Central memory CD8-positive, alpha-beta T cell (primary cell): ENCODE data around the gene GSTA3.
"Not testable (repeated sequence)": the region's sequence is repeated elsewhere in the genome, so short reads cannot be mapped to it uniquely, and the experiment has no call there.

Source experiments
- ATAC-seq: fragments of 150-1000 bp; cut with Tn5 transposase; replicated peaks from 2 replicates; pipeline ENCODE4 v1.10.0; 2022; ENCODE audit warnings: mild to moderate bottlenecking, moderate FRiP score, moderate number of reproducible peaks; ENCODE audit not compliant: poor library complexity, severe bottlenecking; ENCODE audit errors: extremely low read depth
- DNase-seq, 2 donors: peaks; one replicate each; pipeline ENCODE4 v3.0.0; 2021; ENCODE audit warnings: low spot score in 2 of 2
- H3K27ac Mint-ChIP-seq: one replicate; pipeline ENCODE4 v1.8.0; 2022; ENCODE audit warnings: low read depth, mild to moderate bottlenecking, moderate library complexity, mixed read lengths
- H3K27me3 Mint-ChIP-seq: one replicate; pipeline ENCODE4 v1.8.0; 2022; ENCODE audit warnings: mixed read lengths
- H3K36me3 Mint-ChIP-seq: one replicate; pipeline ENCODE4 v1.8.0; 2022; ENCODE audit warnings: mild to moderate bottlenecking, moderate library complexity, mixed read lengths; ENCODE audit not compliant: insufficient read depth
- H3K4me1 Mint-ChIP-seq: one replicate; pipeline ENCODE4 v1.8.0; 2022; ENCODE audit warnings: mixed read lengths
- H3K4me3 Mint-ChIP-seq: one replicate; pipeline ENCODE4 v1.8.0; 2022; ENCODE audit warnings: mild to moderate bottlenecking, moderate library complexity, mixed read lengths
- H3K9me3 Mint-ChIP-seq: one replicate; pipeline ENCODE4 v1.8.0; 2022; ENCODE audit warnings: mixed read lengths

GSTA3 gene

GRCh38 chr6:52876056-52876787, 33.3 kb downstream of the GSTA3 start:
- no peaks in the 10 kb centered on the region for H3K9me3 Mint-ChIP-seq
- peaks cover 19% of the 10 kb centered on the region for H3K27me3 Mint-ChIP-seq
- ATAC-seq (no peak), DNase-seq (no peak)
- H3K4me3 Mint-ChIP-seq, result no peak overlapping the region
- no peak overlapping the region for H3K27ac Mint-ChIP-seq
- H3K36me3 Mint-ChIP-seq, result no peaks in the 10 kb centered on the region
- H3K4me1 Mint-ChIP-seq, result peaks cover 6% of the 10 kb centered on the region

DNA sequence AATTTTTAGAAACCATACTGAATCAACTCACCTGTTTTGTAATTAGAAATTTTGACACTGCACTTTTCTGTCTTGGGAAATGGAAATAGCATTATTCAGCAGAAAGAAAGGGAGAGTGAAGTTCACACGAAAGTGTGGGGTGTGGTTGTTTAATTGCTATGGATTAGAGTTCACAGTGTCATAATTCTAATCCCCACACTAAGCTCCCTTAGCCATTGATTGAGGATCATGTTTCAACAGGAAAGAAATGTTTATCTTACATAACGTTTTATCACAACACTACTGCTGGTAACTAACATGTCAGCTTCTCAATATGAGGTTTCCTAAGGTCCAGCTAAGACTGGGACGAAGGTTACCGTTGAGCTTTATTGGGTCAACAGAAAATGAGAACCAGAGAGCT, 37.5 kb downstream of the GSTA3 start:
- Mint-ChIP-seq H3K9me3 (no peaks in the 10 kb centered on the region), H3K27ac (no peak overlapping the region), H3K27me3 (peaks cover 19% of the 10 kb centered on the region), H3K36me3 (no peaks in the 10 kb centered on the region), H3K4me1 (no peaks in the 10 kb centered on the region), H3K4me3 (no peak overlapping the region)
- ATAC-seq (no peak), DNase-seq (no peak)

DNA sequence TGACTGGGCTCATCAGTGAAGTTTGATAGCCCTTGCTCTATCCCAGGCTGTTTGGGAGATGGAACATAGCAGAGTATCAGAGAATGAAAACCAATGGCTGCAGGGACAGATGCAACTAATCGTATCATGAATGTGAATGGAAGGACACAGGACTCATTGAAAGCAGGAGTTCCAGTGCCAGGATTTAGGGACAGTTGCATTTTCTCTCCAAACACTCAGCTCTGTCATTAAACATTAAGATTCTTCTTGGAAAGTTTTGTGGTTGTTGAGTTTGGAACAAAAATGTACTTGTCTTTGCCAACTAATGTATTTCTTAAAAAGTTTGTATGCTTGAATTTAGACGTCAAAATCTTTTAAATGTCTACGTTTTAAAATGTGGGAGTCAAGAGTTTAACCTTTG, 37.9 kb downstream of the GSTA3 start:
- Mint-ChIP-seq H3K27ac (no peak overlapping the region), H3K27me3 (peaks cover 19% of the 10 kb centered on the region), H3K36me3 (no peaks in the 10 kb centered on the region), H3K4me3 (no peak overlapping the region), H3K9me3 (no peaks in the 10 kb centered on the region), H3K4me1 (no peaks in the 10 kb centered on the region)
- DNase-seq (no peak), ATAC-seq (no peak)

DNA sequence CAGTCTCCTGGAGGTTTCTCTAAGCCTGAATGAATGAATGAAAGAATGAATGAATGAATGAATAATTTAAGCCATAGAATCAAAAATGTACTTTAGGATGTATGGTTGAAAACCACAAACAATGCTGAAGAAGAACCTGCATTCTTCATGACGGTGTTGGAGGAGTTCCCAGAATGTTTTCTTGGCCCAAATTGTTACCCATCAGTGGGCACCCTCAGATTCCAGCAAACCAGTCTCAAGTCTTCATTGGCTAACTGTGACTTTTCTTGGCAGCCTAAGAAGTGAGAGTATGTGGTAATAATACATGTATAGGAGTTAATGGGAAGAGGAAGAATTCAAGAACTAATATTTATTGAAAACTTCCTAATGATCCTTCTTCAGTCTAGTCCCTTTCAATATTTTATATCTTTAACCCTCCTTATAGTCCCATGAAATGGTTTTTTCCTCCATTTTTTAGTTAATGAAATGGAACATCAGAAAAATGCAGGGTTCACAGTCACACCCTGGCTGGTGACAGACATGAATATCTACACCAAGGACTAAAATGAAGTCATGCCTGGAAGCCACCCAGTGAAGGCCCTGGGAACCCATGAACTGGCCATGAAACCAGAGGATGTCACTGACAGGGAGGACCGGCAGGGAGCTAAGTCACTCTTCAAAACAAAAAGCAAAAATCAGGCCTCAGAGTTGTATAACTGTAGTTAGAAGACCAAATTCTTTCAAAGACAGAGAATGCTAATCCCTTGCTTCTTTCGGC, 39.0 kb downstream of the GSTA3 start:
- H3K4me3 Mint-ChIP-seq, result not testable (repeated sequence)

GRCh38 chr6:52868899-52869298, 40.6 kb downstream of the GSTA3 start:
- not testable (repeated sequence) for H3K27ac Mint-ChIP-seq, ATAC-seq, H3K4me3 Mint-ChIP-seq, H3K9me3 Mint-ChIP-seq, H3K36me3 Mint-ChIP-seq, H3K4me1 Mint-ChIP-seq, DNase-seq
- peaks cover 28% of the 10 kb centered on the region for H3K27me3 Mint-ChIP-seq

More for the DNA sequence above, 39.0 kb downstream of the GSTA3 start:
- H3K36me3 Mint-ChIP-seq, ATAC-seq, H3K9me3 Mint-ChIP-seq, H3K27ac Mint-ChIP-seq, H3K4me1 Mint-ChIP-seq, DNase-seq: not testable (repeated sequence)
- H3K27me3 Mint-ChIP-seq, result peaks cover 21% of the 10 kb centered on the region

GRCh38 chr6:52868240-52868639, 41.3 kb downstream of the GSTA3 start:
- Mint-ChIP-seq H3K27ac (no peak overlapping the region), H3K4me3 (no peak overlapping the region), H3K36me3 (no peaks in the 10 kb centered on the region), H3K9me3 (no peaks in the 10 kb centered on the region), H3K27me3 (peaks cover 28% of the 10 kb centered on the region), H3K4me1 (no peaks in the 10 kb centered on the region)
- DNase-seq (no peak), ATAC-seq (no peak)

GRCh38 chr6:52861151-52861550, 48.3 kb downstream of the GSTA3 start:
- not testable (repeated sequence) for H3K27ac Mint-ChIP-seq, H3K9me3 Mint-ChIP-seq, H3K4me3 Mint-ChIP-seq, ATAC-seq, DNase-seq, H3K4me1 Mint-ChIP-seq, H3K36me3 Mint-ChIP-seq
- H3K27me3 Mint-ChIP-seq, result peaks cover 94% of the 10 kb centered on the region

DNA sequence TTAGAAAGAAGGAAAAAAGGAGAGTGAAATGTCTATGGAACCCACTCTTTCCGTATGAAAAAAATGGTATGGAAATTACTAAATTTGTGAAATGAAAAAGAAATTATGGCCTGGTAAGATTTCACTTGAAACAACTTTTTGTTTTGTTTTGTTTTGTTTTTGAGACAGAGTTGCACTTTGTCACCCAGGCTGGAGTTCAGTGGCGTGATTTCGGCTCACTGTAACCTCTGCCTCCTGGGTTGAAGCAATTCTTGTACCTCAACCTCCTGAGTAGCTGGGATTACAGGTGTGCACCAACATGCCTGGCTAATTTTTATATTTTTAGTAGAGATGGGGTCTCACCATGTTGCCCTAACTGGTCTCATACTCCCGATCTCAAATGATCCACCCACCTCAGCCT, 51.1 kb downstream of the GSTA3 start:
- Mint-ChIP-seq H3K4me3 (no peak overlapping the region), H3K36me3 (no peaks in the 10 kb centered on the region), H3K4me1 (no peaks in the 10 kb centered on the region), H3K27me3 (peaks cover 98% of the 10 kb centered on the region), H3K9me3 (no peaks in the 10 kb centered on the region), H3K27ac (no peak overlapping the region)
- ATAC-seq (no peak), DNase-seq (no peak)

DNA sequence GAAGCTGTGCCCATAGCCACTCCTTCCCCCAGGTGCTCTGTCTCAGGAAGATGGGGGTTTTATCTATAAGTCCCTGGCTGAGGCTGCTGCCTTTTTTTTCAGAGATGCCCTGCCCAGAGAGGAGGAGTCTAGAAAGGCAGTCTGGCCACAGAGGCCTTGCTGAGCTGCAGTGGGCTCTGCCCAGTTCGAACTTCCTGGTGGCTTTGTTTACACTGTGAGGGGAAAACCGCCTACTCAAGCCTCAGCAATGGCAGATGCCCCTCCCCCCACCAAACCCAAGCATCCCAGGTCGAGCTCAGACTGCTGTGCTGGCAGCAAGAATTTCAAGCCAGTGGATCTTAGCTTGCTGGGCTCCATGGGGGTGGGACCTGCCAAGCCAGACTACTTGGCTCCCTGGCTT, 53.4 kb downstream of the GSTA3 start:
- H3K27me3 Mint-ChIP-seq, result peaks cover 88% of the 10 kb centered on the region
- not testable (repeated sequence) for DNase-seq, H3K36me3 Mint-ChIP-seq

GRCh38 chr6:52849137-52849536, 60.4 kb downstream of the GSTA3 start:
- Mint-ChIP-seq H3K36me3 (no peaks in the 10 kb centered on the region), H3K27ac (no peak overlapping the region), H3K9me3 (no peaks in the 10 kb centered on the region), H3K27me3 (peaks cover 34% of the 10 kb centered on the region), H3K4me1 (no peaks in the 10 kb centered on the region), H3K4me3 (no peak overlapping the region)
- no peak for ATAC-seq
- no peak for DNase-seq

More for the DNA sequence above, 53.4 kb downstream of the GSTA3 start:
- H3K4me3 Mint-ChIP-seq, H3K4me1 Mint-ChIP-seq, H3K27ac Mint-ChIP-seq, H3K9me3 Mint-ChIP-seq, ATAC-seq: not testable (repeated sequence)
